H1 (cell line): ENCODE results near the gene RUFY4. TPM values are rescaled to one million over a fixed set of nuclear protein-coding genes. Genes with fewer than 3 reads are reported as not detected.

Experiments
- CTCF ChIA-PET: fragments of 300-600 bp; sonication (Branson Sonifier 250); formaldehyde crosslinking; loops from one replicate; lab custom pipeline; 2021; ENCODE audit not compliant: partially characterized antibody; lab: Charles Lee
- POLR2A ChIA-PET: fragments of 300-600 bp; sonication (Branson Sonifier 250); formaldehyde crosslinking; loops from one replicate; lab custom pipeline; 2021; ENCODE audit warnings: inconsistent platforms; ENCODE audit not compliant: partially characterized antibody; lab: Charles Lee
- DNase-seq, 2 experiments: peaks; one replicate each; pipeline versions ENCODE4 v3.0.0 to v3.0.0-alpha.2; 2010 to 2022; ENCODE audit warnings: low spot score in 2 of 2, low read depth in 1 of 2, mixed read lengths in 1 of 2
- FAIRE-seq: peaks from 2 replicates; lab custom pipeline; 2011; peaks lifted over from hg19 to GRCh38; lab: Jason Lieb, UNC
- H2AFZ ChIP-seq: 2 replicates; pipeline ENCODE4 v1.8.1; 2012; ENCODE audit warnings: low read length, inconsistent platforms
- H2AK5ac ChIP-seq: 2 replicates; pipeline ENCODE4 v1.6.1; 2013; ENCODE audit warnings: low read depth, low read length
- H2BK120ac ChIP-seq: replicated peaks from 2 replicates; pipeline ENCODE3; 2013; ENCODE audit warnings: low read depth, low read length, inconsistent platforms
- H2BK12ac ChIP-seq: 2 replicates; pipeline ENCODE4 v1.6.1; 2013; ENCODE audit warnings: low read depth, low read length
- H2BK15ac ChIP-seq: 2 replicates; pipeline ENCODE4 v1.6.1; 2013; ENCODE audit warnings: low read length
- H2BK20ac ChIP-seq: 2 replicates; pipeline ENCODE4 v1.6.1; 2013; ENCODE audit warnings: low read length
- H2BK5ac ChIP-seq: 2 replicates; pipeline ENCODE4 v1.6.1; 2013; ENCODE audit warnings: low read depth, low read length
- H3K14ac ChIP-seq: 2 replicates; pipeline ENCODE4 v1.6.1; 2013; ENCODE audit warnings: inconsistent platforms; ENCODE audit not compliant: insufficient read length
- H3K18ac ChIP-seq: 2 replicates; pipeline ENCODE4 v1.6.1; 2013; ENCODE audit warnings: low read length; ENCODE audit errors: extremely low read depth
- H3K23ac ChIP-seq: 2 replicates; pipeline ENCODE4 v1.6.1; 2013; ENCODE audit warnings: inconsistent platforms; ENCODE audit not compliant: insufficient read length
- H3K23me2 ChIP-seq: 2 replicates; pipeline ENCODE4 v1.6.1; 2013; ENCODE audit warnings: low read depth, low read length
- H3K27ac ChIP-seq: 2 replicates; pipeline ENCODE4 v1.6.1; 2011; ENCODE audit warnings: low read depth, low read length, inconsistent platforms
- H3K27me3 ChIP-seq, 4 experiments: replicated peaks in 1 of 4; 1 replicate in 1 of 4; 2 replicates in 3 of 4; pipeline versions ENCODE4 v1.6.1 to v1.8.1; 2011 to 2013; ENCODE audit warnings: low read length in 3 of 4, mild to moderate bottlenecking in 3 of 4, inconsistent platforms in 2 of 4, mixed read lengths in 2 of 4, moderate library complexity in 1 of 4; ENCODE audit not compliant: control insufficient read depth in 3 of 4, insufficient read depth in 3 of 4; ENCODE audit errors: extremely low read depth in 1 of 4
- H3K36me3 ChIP-seq, 4 experiments: 2 replicates each; pipeline versions ENCODE4 v1.6.1 to v1.8.1; 2011 to 2013; ENCODE audit warnings: mild to moderate bottlenecking in 4 of 4, low read length in 3 of 4, moderate library complexity in 2 of 4, control low read depth in 1 of 4, inconsistent platforms in 1 of 4; ENCODE audit not compliant: insufficient read depth in 4 of 4, control insufficient read depth in 2 of 4
- H3K4ac ChIP-seq: replicated peaks from 2 replicates; pipeline ENCODE3; 2013; ENCODE audit warnings: low read length, low read depth, mixed read lengths, inconsistent platforms; ENCODE audit not compliant: insufficient read length
- H3K4me1 ChIP-seq, 4 experiments: replicated peaks in 1 of 4; 1 replicate in 1 of 4; 2 replicates in 3 of 4; pipeline versions ENCODE4 v1.6.1 to v1.8.1; 2011 to 2013; ENCODE audit warnings: low read length in 3 of 4, inconsistent platforms in 2 of 4, mixed read lengths in 1 of 4; ENCODE audit not compliant: insufficient read depth in 4 of 4, control insufficient read depth in 3 of 4
- H3K4me2 ChIP-seq, 2 experiments: 2 replicates each; pipeline versions ENCODE4 v1.6.1 to v1.8.1; 2011 to 2013; ENCODE audit warnings: low read depth in 2 of 2, low read length in 2 of 2, control low read depth in 1 of 2, inconsistent platforms in 1 of 2, mild to moderate bottlenecking in 1 of 2; ENCODE audit not compliant: insufficient read depth in 1 of 2
- H3K4me3 ChIP-seq, 4 experiments: fragments of 200-600, 300-600 bp in 1 of 4; sonication (generic), shearing (Covaris generic), sonication (Bioruptor Twin) in 1 of 4; 2 replicates each; pipeline versions ENCODE4 v1.5.1 to v1.8.1; 2011 to 2016; ENCODE audit warnings: low read length in 4 of 4, low read depth in 3 of 4, control low read depth in 2 of 4, inconsistent platforms in 2 of 4, mild to moderate bottlenecking in 2 of 4, mixed read lengths in 1 of 4, moderate library complexity in 1 of 4; ENCODE audit not compliant: insufficient read depth in 2 of 4; ENCODE audit errors: extremely low read depth in 1 of 4
- H3K56ac ChIP-seq: replicated peaks from 2 replicates; pipeline ENCODE3; 2013; ENCODE audit warnings: low read depth, mild to moderate bottlenecking, mixed read lengths, low read length, inconsistent platforms; ENCODE audit not compliant: insufficient read length
- H3K79me1 ChIP-seq: 2 replicates; pipeline ENCODE4 v1.6.1; 2013; ENCODE audit warnings: low read depth, low read length, control low read depth
- H3K79me2 ChIP-seq, 2 experiments: 2 replicates each; pipeline versions ENCODE4 v1.6.1 to v1.8.1; 2012 to 2013; ENCODE audit warnings: low read length in 2 of 2, mild to moderate bottlenecking in 2 of 2, inconsistent platforms in 1 of 2; ENCODE audit not compliant: insufficient read depth in 2 of 2, control insufficient read depth in 1 of 2
- H3K9ac ChIP-seq, 4 experiments: replicated peaks in 1 of 4; 1 replicate in 1 of 4; 2 replicates in 3 of 4; pipeline versions ENCODE4 v1.6.1 to v1.8.1; 2011 to 2013; ENCODE audit warnings: low read depth in 3 of 4, low read length in 3 of 4, control low read depth in 2 of 4, mild to moderate bottlenecking in 2 of 4, moderate library complexity in 2 of 4, inconsistent platforms in 1 of 4; ENCODE audit errors: extremely low read depth in 1 of 4
- H3K9me3 ChIP-seq, 2 experiments: 2 replicates each; pipeline versions ENCODE4 v1.6.1 to v1.8.1; 2012 to 2013; ENCODE audit warnings: mild to moderate bottlenecking in 2 of 2, moderate library complexity in 2 of 2, control low read depth in 1 of 2, inconsistent platforms in 1 of 2, low read depth in 1 of 2, low read length in 1 of 2, mixed read lengths in 1 of 2; ENCODE audit not compliant: insufficient read depth in 2 of 2
- H4K20me1 ChIP-seq, 2 experiments: replicated peaks in 1 of 2; 2 replicates each; pipeline versions ENCODE3 to v1.8.1; 2011 to 2013; ENCODE audit warnings: inconsistent platforms in 2 of 2, low read length in 2 of 2, mild to moderate bottlenecking in 1 of 2; ENCODE audit not compliant: insufficient read depth in 2 of 2, control insufficient read depth in 1 of 2
- H4K5ac ChIP-seq: 2 replicates; pipeline ENCODE4 v1.6.1; 2013; ENCODE audit warnings: low read length, low read depth, mixed read lengths, inconsistent platforms; ENCODE audit not compliant: insufficient read length
- H4K8ac ChIP-seq: 2 replicates; pipeline ENCODE4 v1.8.0; 2013; ENCODE audit warnings: mild to moderate bottlenecking, moderate library complexity, low read length, inconsistent platforms; ENCODE audit not compliant: insufficient read depth; ENCODE audit errors: extremely low read depth
- H4K91ac ChIP-seq: replicated peaks from 2 replicates; pipeline ENCODE3; 2013; ENCODE audit warnings: low read length, mixed read lengths, inconsistent platforms; ENCODE audit not compliant: insufficient read length
- BRCA1 ChIP-seq: IDR thresholded peaks from 2 replicates; pipeline ENCODE4 v1.6.1; 2012; ENCODE audit warnings: low read depth, low read length, improper control_type of control experiment
- CBX5 ChIP-seq: fragments of 300-800, 300-1000 bp; sonication (generic); IDR thresholded peaks from 2 replicates; pipeline ENCODE4 v1.7.1; 2016; ENCODE audit warnings: antibody characterized with exemption, low read length, low read depth
- CEBPB ChIP-seq: IDR thresholded peaks from 2 replicates; pipeline ENCODE4 v1.6.1; 2012; ENCODE audit warnings: low read depth, low read length
- EP300 ChIP-seq, 2 experiments: IDR thresholded peaks; 1 replicate in 1 of 2; 2 replicates in 1 of 2; pipeline ENCODE4 v1.6.1; 2011 to 2012; ENCODE audit warnings: low read depth in 2 of 2, low read length in 2 of 2, mild to moderate bottlenecking in 2 of 2, borderline replicate concordance in 1 of 2, inconsistent platforms in 1 of 2, moderate library complexity in 1 of 2
- MAFK ChIP-seq: IDR thresholded peaks from 2 replicates; pipeline ENCODE4 v1.6.1; 2012; ENCODE audit warnings: low read depth, mild to moderate bottlenecking, improper control_type of control experiment, low read length
- POU5F1 ChIP-seq: IDR thresholded peaks from 2 replicates; pipeline ENCODE4 v1.6.1; 2011; ENCODE audit warnings: low read depth, mild to moderate bottlenecking, low read length, moderate library complexity
- RBBP5 ChIP-seq: IDR thresholded peaks from 2 replicates; pipeline ENCODE4 v1.7.1; 2012; ENCODE audit warnings: low read depth, mild to moderate bottlenecking, inconsistent platforms, low read length, moderate library complexity, borderline replicate concordance
- RFX5 ChIP-seq: IDR thresholded peaks from 2 replicates; pipeline ENCODE4 v1.6.1; 2011; ENCODE audit warnings: low read depth, low read length, improper control_type of control experiment, borderline replicate concordance
- RXRA ChIP-seq: IDR thresholded peaks from 2 replicates; pipeline ENCODE4 v1.6.1; 2011; ENCODE audit warnings: low read depth, mild to moderate bottlenecking, low read length, moderate library complexity; ENCODE audit not compliant: insufficient read depth
- SP2 ChIP-seq: IDR thresholded peaks from 2 replicates; pipeline ENCODE4 v1.6.1; 2012; ENCODE audit warnings: mild to moderate bottlenecking, low read length, inconsistent platforms
- SRF ChIP-seq: IDR thresholded peaks from 2 replicates; pipeline ENCODE4 v1.6.1; 2011; ENCODE audit warnings: mild to moderate bottlenecking, low read depth, low read length, moderate library complexity
- TAF1 ChIP-seq: IDR thresholded peaks from 2 replicates; pipeline ENCODE4 v1.6.1; 2011; ENCODE audit warnings: mild to moderate bottlenecking, low read depth, low read length
- USF2 ChIP-seq: IDR thresholded peaks from 2 replicates; pipeline ENCODE4 v1.6.1; 2011; ENCODE audit warnings: low read length, improper control_type of control experiment
- ZNF274 ChIP-seq: IDR thresholded peaks from 2 replicates; pipeline ENCODE4 v1.7.0; 2012; ENCODE audit warnings: low read length, borderline replicate concordance; ENCODE audit errors: extremely low read depth
- WGBS, 2 experiments: shearing (Covaris generic) in 1 of 2; methylation state at CpG; one replicate each; pipeline versions ENCODE4 v1.1.6 to v1.1.7; 2013 to 2015; ENCODE audit warnings: low lambda C conversion rate in 2 of 2, mixed read lengths in 2 of 2, inconsistent platforms in 1 of 2, low coverage in 1 of 2, missing lambda C conversion rate in 1 of 2; ENCODE audit not compliant: insufficient replicate concordance in 2 of 2, insufficient coverage in 1 of 2, insufficient read length in 1 of 2; ENCODE audit errors: extremely low coverage in 1 of 2, missing lambda C conversion rate in 1 of 2; 5-methylcytosine and 5-hydroxymethylcytosine counted together
- polyA plus RNA-seq, 7 experiments: library from polyadenylated mRNA; depleted of rRNA in 3 of 7; stranded (reverse) in 5 of 7; unstranded in 2 of 7; fragments of >200 nt in 5 of 7; fragments of 200-250 nt in 2 of 7; gene quantifications; 1 replicate in 5 of 7; 2 replicates in 1 of 7; 4 replicates in 1 of 7; pipeline versions ENCODE4 v1.2.1 to v1.2.3, GENCODE V29; 2011 to 2013; ENCODE audit warnings: missing spikeins in 2 of 7, mixed read lengths in 2 of 7
- total RNA-seq: library from RNA; stranded (reverse); fragmentation: NEBNext Ultra II Directional; extraction: Animal tissue kit (Norgen Biotek cat#: 25700); gene quantifications from 2 replicates; pipeline ENCODE4 v1.2.1, GENCODE V29; 2021

The RUFY4 gene
- total and polyA plus RNA-seq, 2 of the 8 experiments (the other 6 are each of a cell fraction or from before 2014, with no cell fraction given): 0.32 to 0.38 TPM

DNA sequence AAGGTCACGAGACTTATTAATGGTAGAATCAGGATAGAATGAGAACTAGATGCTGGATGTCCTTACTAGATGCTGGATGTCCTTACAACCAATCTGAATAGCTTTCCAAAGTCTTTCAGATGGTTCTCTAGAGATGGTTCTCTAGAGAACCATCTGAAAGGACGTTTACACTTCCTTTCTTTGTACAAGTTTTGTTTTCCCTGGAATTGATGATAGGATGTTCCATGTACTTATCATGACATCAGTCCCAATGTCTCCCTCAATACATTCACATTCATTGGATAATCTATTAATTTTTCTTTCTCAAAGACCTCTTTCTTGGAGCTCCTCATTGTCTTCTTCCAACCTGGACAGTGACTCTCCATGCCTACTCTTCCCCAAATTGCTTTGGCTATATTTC lies 28.2 kb upstream of the RUFY4 start:
- Histone ChIP-seq H2BK15ac (no peak overlapping the region), H2BK12ac (no peak overlapping the region), H3K79me1 (no peaks in the 10 kb centered on the region), H3K36me3 (no peaks in the 10 kb centered on the region), H2BK120ac (no peak overlapping the region), H2AK5ac (no peak overlapping the region), H3K27ac (no peak overlapping the region), H3K27me3 (no peaks in the 10 kb centered on the region), H3K56ac (no peak overlapping the region), H4K8ac (no peak overlapping the region), H3K9ac (no peak overlapping the region; a peak in 1 of 7 replicates), H3K4me1 (no peaks in the 10 kb centered on the region), H2BK20ac (no peak overlapping the region), H2AFZ (no peak overlapping the region), H3K23me2 (no peaks in the 10 kb centered on the region), H3K23ac (no peak overlapping the region), H3K4ac (no peak overlapping the region), H4K5ac (no peak overlapping the region), H2BK5ac (no peak overlapping the region), H3K14ac (no peak overlapping the region), H3K9me3 (peaks cover 7 to 8% of the 10 kb centered on the region in 2 experiments; a peak in 2 of 4 replicates), H3K4me3 (no peak overlapping the region), H3K18ac (no peak overlapping the region), H3K79me2 (no peaks in the 10 kb centered on the region), H3K4me2 (no peak overlapping the region), H4K20me1 (no peaks in the 10 kb centered on the region), H4K91ac (no peak overlapping the region)
- POLR2A ChIA-PET: no interaction called here
- FAIRE-seq (no peak), DNase-seq (no peak)
- CTCF ChIA-PET: interaction anchor here (1.0 to 4.5 kb wide), 9 partner anchors 7 to 258 kb away, joined by 3 to 19 read pairs (median 5); no protein-coding TSS in a partner anchor
- 87% methylated on average over 2 of the region's 2 CpGs; no CpG with 5 or more reads in 1 of the 2 experiments for WGBS, 2 experiments
- no peak for TF ChIP-seq MAFK
- no peak for TF ChIP-seq ZNF274
- TF ChIP-seq RBBP5: no peak
- TF ChIP-seq SP2: no peak
- TF ChIP-seq BRCA1: no peak
- TF ChIP-seq EP300 (IDR thresholded peaks at IDR 0.05; ENCODE audit: borderline replicate concordance in 1 of 2, low read depth in 2 of 2, low read length in 2 of 2): no peak
- TF ChIP-seq POU5F1: no peak
- no peak for TF ChIP-seq SRF
- TF ChIP-seq RXRA: no peak
- TF ChIP-seq RFX5: no peak
- TF ChIP-seq USF2: no peak
- TF ChIP-seq CEBPB: no peak
- TF ChIP-seq CBX5: no peak
- no peak for TF ChIP-seq TAF1
